Prostate gland (tissue), 2 donors: Measurements from ENCODE around the gene PBRM1.

Experiments used
- POLR2A ChIP-seq: fragments of 450-650 bp; IDR thresholded peaks from one replicate; pipeline ENCODE4 v1.6.1; 2016; ENCODE audit warnings: antibody characterized with exemption, mild to moderate bottlenecking
- TF ChIP-seq, protein P1 (sequence below), 4 experiments: fragments of 200-600 bp in 2 of 4; fragments of 450-650 bp in 2 of 4; sonication (generic) in 2 of 4; IDR thresholded peaks; 1 replicate in 3 of 4; 2 replicates in 1 of 4; pipeline ENCODE4 v1.5.1; 2016 to 2019; ENCODE audit warnings: antibody characterized with exemption in 4 of 4, mild to moderate bottlenecking in 2 of 4, moderate library complexity in 2 of 4

DNA sequence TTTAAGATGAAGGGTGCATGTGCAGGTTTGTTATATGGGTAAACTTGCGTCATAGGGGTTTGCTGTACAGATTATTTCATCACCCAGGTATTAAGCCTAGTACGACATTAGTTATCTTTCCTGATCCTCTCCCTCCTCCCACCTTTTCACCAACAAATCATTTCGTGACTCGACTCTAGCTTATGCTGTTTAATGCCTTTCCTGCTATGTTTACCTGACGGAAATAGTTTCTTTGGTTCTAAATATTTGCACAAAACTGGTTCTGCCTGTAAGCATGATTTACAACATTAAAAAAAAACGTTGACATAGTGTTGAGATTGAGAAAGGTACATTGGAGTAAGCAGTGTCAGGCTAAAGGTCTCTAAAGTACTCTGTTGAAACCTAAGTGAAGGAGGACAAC lies 2.6 kb upstream of the PBRM1 start:
- TF ChIP-seq, protein P1, sequence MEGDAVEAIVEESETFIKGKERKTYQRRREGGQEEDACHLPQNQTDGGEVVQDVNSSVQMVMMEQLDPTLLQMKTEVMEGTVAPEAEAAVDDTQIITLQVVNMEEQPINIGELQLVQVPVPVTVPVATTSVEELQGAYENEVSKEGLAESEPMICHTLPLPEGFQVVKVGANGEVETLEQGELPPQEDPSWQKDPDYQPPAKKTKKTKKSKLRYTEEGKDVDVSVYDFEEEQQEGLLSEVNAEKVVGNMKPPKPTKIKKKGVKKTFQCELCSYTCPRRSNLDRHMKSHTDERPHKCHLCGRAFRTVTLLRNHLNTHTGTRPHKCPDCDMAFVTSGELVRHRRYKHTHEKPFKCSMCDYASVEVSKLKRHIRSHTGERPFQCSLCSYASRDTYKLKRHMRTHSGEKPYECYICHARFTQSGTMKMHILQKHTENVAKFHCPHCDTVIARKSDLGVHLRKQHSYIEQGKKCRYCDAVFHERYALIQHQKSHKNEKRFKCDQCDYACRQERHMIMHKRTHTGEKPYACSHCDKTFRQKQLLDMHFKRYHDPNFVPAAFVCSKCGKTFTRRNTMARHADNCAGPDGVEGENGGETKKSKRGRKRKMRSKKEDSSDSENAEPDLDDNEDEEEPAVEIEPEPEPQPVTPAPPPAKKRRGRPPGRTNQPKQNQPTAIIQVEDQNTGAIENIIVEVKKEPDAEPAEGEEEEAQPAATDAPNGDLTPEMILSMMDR (IDR thresholded peaks at IDR 0.05), result no peak
- TF ChIP-seq POLR2A, result no peak
